Hypothalamus (tissue), 51 donors: ENCODE results near the gene ACBD7.

ENCODE experiments used
- DNase-seq, 51 donors: peaks; one replicate each; lab custom pipeline; 2025; lab: John Stamatoyannopoulos, UW

Gene ACBD7

GRCh38 chr10:15088428-15089261, at the start of gene ACBD7:
Gene ACBD7, minus strand, starts transcription at chr10:15088776. Its CDS starts 48 bp downstream, at chr10:15088728.
- peak in 48 of 51 donors; percentile 15 to 84 (median 70) for DNase-seq

GRCh38 chr10:15137636-15138035, 49.1 kb upstream of the ACBD7 start:
- no peak for DNase-seq

GRCh38 chr10:15137036-15137359, 48.4 kb upstream of the ACBD7 start:
- DNase-seq, result no peak

GRCh38 chr10:15136129-15137035, 47.8 kb upstream of the ACBD7 start:
- no peak for DNase-seq

- no peak for DNase-seq
Measured at GRCh38 chr10:15131330-15131729, 42.8 kb upstream of the ACBD7 start.

GRCh38 chr10:15124908-15125307, 36.3 kb upstream of the ACBD7 start:
- no peak for DNase-seq

GRCh38 chr10:15124190-15124589, 35.6 kb upstream of the ACBD7 start:
- DNase-seq, result no peak

GRCh38 chr10:15123749-15124184, 35.2 kb upstream of the ACBD7 start:
- DNase-seq, result no peak

- DNase-seq, result no peak
Measured at GRCh38 chr10:15122477-15123030, 34.0 kb upstream of the ACBD7 start.

GRCh38 chr10:15121707-15122106, 33.1 kb upstream of the ACBD7 start:
- DNase-seq, result no peak

- DNase-seq, result no peak
Measured at GRCh38 chr10:15120523-15120922, 31.9 kb upstream of the ACBD7 start.

- no peak for DNase-seq
Measured at GRCh38 chr10:15118615-15119014, 30.0 kb upstream of the ACBD7 start.

GRCh38 chr10:15116225-15116624, 27.6 kb upstream of the ACBD7 start:
- DNase-seq, result no peak

GRCh38 chr10:15113766-15114165, 25.2 kb upstream of the ACBD7 start:
- no peak for DNase-seq

GRCh38 chr10:15112657-15113056, 24.1 kb upstream of the ACBD7 start:
- DNase-seq, result no peak

GRCh38 chr10:15106352-15107013, 17.9 kb upstream of the ACBD7 start:
- peak in 32 of 51 donors; percentile 3 to 77 (median 26) for DNase-seq

GRCh38 chr10:15103513-15103912, 14.9 kb upstream of the ACBD7 start:
- no peak for DNase-seq

- no peak for DNase-seq
Measured at GRCh38 chr10:15099886-15100285, 11.3 kb upstream of the ACBD7 start.

GRCh38 chr10:15097011-15097812, 8.6 kb upstream of the ACBD7 start, which contains the start of gene RPP38:
Gene RPP38, plus strand, starts transcription at chr10:15097355. Its CDS starts 5,960 bp downstream, at chr10:15103315.
- peak; percentile 81 to 99 (median 95) for DNase-seq

GRCh38 chr10:15096661-15097010, 8.1 kb upstream of the ACBD7 start:
- DNase-seq, result no peak
